Activated CD8-positive, alpha-beta memory T cell treated with anti-CD3 and anti-CD28 coated beads, Interleukin-2, amount 50 U/mL, for 24 hours (primary cell): ENCODE results near the gene XDH.
A peak's percentile ranks its signal among the peaks of the same experiment; 100 is the strongest.

Experiments
- DNase-seq: peaks from one replicate; pipeline ENCODE4 v3.0.0-alpha.2; 2020; ENCODE audit errors: extremely low read depth

Gene XDH

DNA sequence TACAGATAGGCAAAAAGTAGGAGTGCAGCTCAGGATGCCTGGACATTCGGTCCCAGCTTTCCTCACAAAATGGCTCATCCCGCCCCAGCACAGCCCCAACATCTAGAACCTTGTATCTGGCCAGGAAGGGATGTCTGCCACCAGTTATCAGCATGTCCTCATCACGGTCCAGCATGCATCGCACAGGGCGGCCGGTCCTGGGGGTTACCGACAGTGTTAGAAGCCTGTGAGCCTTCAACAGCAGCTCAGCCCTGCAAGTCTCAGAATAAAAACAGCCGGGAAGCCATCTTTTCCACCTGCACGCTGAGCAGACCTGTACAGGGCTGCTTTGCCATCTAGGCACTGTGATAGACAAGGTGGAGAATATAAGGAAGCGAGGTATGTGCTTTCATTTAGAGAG lies 49.2 kb downstream of the XDH start:
- DNase-seq: no peak

DNA sequence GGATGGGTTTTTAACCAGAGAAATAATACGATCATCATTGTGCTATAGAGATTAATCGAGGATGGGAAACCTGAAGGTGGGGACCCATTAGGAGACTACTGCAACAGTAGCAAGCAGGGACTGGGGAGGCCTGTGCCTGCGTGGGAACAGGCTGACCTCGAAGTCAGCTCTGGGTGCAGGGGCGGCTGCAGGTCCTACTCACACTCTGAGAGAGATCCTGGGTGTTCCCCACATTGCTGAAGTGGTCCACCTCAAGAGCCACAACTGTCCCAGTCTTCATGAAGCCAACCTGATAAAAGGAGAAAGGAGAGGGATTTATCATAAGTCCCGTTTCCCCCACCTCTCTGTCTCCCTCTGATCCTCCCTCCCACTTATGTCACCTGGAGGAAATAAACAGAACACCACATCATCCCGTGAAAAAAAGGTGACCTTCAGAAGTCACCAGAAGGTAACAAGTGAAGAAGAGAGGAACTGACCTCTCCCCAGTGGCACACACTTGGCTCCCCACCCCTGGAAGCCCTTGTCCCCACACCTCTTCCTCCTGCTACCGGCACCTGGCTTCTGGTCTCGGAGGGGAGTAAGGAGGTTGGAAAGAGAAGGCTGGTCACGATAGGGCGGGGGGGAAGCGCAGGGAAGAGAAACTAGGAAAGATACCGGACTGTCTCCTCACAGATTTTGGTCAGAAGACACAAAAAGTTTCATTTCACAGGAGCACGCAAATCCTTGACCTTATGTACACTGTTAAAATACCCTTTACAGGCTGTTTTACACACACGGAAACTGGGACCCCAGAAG lies 50.4 kb downstream of the XDH start:
- DNase-seq: no peak

DNA sequence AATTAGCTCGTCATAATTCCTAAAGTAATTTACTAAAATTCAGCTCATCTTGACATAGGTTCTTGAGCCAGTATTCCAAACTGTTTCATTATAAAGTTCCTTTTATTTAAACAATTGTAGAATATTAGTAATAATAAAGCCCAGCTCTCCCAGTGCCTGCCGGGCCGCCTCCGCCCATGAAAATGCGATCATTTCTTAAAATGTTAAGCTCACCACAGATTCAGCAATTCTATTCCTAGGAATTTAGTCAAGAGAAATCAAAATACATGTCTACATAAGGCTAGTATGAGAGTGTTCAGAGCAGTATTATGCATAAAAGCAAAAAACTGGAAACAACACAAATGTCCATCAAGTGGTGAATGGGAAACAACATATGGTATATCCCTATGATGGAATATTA lies 52.0 kb downstream of the XDH start:
- no peak for DNase-seq

GRCh38 chr2:31359229-31359628 lies 55.3 kb downstream of the XDH start:
- no peak for DNase-seq

- DNase-seq: no peak
These were observed 59.7 kb downstream of the XDH start for GRCh38 chr2:31354837-31355236.

GRCh38 chr2:31353179-31353578 lies 61.4 kb downstream of the XDH start:
- no peak for DNase-seq

DNA sequence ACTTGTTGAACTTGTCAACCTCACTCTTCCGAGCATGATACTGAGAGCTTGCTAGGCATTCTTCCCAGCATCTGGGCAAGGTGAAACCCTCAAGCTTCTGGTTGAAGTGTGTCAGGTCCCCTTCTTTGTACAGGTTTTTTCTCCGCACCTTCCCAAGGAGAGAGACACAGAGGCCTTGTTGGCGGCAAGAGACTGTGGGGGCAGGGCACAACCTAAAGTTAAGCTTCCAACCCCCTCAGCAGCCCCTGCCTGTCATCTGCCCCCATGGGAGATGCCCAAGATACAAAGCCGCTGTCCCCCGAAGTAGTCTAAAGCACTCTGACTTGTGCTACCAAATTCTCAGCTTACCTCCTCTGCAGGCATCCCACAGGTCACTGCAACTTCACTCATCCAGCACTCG lies 64.9 kb downstream of the XDH start:
- DNase-seq: no peak

GRCh38 chr2:31349160-31349559 lies 65.4 kb downstream of the XDH start:
- no peak for DNase-seq

GRCh38 chr2:31348618-31349017 lies 65.9 kb downstream of the XDH start:
- DNase-seq: no peak

DNA sequence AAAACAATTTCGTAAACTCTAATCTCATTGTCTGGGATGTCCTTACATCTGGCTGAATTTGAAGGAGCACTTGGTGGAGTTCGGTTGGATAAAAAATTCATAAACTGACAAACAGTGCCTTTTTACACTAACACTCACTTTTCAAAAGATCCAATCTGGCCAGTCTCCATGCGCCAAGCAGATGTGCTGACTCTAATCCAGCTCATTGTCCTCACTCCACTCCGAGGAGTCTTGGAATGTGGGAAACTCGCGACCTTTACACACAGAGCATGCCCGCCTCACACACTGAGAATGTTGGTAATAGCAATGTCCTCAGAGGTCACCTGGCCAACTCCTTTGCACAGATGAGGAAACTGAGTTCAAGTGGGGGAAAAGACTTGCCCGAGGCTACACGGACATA lies 66.8 kb downstream of the XDH start:
- no peak for DNase-seq

DNA sequence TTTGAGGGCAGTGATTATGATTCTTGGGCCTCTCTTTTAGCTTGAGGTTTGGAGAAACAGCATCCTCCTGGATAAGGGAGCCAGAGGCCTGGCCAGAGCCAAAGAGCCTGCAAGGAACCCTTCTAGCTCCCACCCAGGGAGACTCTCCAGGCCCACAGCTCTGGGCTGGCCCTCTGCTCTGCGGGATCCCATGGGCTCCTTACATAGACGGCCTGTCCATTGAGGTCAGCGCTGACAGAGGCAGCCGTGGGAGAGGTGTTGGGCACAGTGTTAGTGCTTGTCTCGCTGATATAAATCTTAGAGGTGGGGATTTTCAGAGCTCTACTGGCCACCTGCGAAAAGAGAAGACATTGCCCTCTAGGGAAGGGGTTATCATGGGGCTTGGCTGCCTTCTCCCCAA lies 67.2 kb downstream of the XDH start:
- no peak for DNase-seq

DNA sequence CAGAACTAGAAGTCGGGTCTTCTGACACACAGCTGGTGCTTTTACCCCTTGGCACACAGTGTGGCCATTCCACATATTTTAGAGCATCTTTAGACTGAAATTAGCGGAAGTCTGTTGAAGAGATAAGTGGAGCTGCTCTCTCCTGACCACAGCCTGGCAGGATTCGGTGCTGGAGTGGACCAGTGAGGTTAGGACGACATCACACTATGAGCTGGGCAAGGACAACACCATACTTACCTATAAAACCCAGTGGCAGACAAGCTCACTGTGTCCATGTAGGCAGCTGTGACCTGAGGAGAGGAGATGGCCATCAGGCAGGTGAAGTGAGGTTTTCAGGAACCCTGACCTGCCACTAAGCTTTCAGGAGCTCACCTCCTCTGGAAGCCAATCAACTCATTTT lies 70.1 kb downstream of the XDH start:
- no peak for DNase-seq

DNA sequence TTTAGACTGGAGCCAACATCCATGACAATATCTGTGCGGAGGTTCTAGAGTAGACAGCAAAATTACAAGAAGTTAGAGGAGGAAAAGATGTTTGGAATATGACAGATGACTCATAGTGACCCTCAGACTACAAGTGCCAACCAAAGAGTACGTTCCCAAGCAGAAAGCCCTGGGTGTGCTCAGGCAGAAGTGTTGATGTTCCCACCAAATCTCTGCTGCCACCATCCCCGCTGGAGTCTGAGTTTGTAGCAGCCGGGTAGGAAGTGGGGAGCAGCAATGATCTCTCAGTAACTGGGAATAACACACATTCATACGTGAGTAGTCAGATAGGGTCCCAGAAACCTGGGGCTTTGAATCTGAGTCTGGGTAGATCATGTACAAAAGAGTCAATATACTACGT lies 73.2 kb downstream of the XDH start:
- DNase-seq: no peak

GRCh38 chr2:31339696-31340095 lies 74.8 kb downstream of the XDH start:
- DNase-seq: no peak

DNA sequence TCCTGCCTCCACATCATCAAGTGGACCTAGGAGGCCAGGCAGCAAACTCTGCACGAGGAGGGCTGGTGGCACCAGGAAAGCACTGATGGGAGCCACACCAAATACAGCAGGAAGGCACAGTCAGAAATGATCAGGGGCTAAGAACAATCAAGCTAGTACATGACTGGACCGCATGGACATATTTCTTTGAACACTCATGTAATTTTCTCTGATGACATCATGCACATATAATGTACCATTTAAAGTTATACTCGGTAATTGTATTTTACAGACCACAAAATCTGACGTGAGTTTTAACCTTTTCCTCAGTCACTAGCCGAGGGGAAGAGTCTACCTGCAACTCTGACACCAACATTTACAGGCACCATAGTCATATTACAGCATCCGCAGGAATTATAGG lies 76.7 kb downstream of the XDH start:
- no peak for DNase-seq

GRCh38 chr2:31337197-31337596 lies 77.3 kb downstream of the XDH start:
- no peak for DNase-seq

DNA sequence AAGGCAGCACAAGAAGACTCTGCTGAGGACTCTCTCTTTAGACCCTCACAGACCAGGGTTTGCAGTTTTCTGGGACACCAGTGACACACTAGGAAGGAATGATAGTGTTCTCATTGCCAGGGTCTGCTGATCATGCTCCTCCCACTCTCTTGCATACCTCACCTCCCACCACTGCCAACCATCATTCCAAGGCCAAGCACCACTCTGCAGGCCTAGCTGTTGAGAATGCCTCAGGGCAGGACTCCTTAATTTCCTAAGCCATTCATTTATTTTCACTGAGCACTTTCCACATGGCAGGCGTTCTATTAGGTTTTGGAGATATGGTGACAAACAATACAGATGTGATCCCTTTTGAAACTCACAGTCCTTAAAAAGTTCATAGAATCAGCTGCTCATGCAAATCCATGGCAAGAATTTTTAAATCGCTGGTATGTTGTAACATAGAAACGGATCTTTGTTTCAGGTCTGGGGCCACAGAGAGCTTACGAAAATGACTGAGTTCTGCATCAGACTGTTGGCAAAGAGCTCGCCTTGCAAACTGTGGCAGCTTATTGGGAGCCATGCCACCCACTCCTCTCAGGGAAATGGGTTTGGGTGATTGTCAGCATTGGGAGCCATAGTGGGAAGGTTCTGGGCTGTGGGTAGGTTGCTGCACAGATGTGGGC lies 78.5 kb downstream of the XDH start:
- no peak for DNase-seq

- DNase-seq: no peak
These were observed 80.1 kb downstream of the XDH start for GRCh38 chr2:31334311-31335026.

GRCh38 chr2:31333527-31334183 lies 80.9 kb downstream of the XDH start:
- DNase-seq: peak; percentile 62

GRCh38 chr2:31333046-31333445 lies 81.5 kb downstream of the XDH start:
- no peak for DNase-seq

DNA sequence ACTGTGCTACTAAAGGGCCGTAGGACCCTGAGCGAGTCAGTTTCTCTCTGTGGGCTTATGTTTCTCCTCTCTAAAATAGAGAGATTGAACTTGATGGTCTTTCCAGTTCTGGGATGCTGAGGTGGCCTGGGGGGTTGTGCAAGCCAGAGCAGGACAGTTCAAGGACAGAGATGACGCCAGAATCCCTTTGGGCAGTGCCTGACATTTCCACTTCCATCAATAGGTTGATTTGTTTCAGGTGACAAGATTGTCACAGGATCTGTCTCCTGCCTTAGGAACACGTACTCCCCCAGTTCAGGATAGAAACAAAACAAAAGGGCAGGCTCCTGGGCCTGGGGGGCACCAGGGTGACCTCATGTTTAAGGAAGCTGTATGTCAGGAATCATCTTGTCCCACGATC lies 82.0 kb downstream of the XDH start:
- no peak for DNase-seq

GRCh38 chr2:31331156-31331555 lies 83.4 kb downstream of the XDH start:
- no peak for DNase-seq
